Measurements from ENCODE around the gene EHMT1. TPM values are rescaled to one million over a fixed set of nuclear protein-coding genes. Genes with fewer than 3 reads are reported as not detected.

EHMT1 gene
- total and polyA plus RNA-seq, 8 donors, result 29.9 to 51.1 (median 32.6) TPM

- H3K36me3 ChIP-seq, result peaks cover 0 to 2% (median 0%) of the 10 kb centered on the region in 3 donors
- H3K27me3 ChIP-seq, result no peaks in the 10 kb centered on the region
- no peak overlapping the region for H3K4me3 ChIP-seq
- ATAC-seq (no peak), DNase-seq (no peak), FAIRE-seq (no peak)
- H3K4me1 ChIP-seq, result no peaks in the 10 kb centered on the region
- H3K27ac ChIP-seq, result no peak overlapping the region
- TF ChIP-seq CTCF (IDR thresholded peaks at IDR 0.05), result no peak
- no peaks in the 10 kb centered on the region for H3K9me3 ChIP-seq
- 86 to 88% methylated on average over 13 of the region's 13 CpGs for WGBS, 2 donors
- intact Hi-C loops (cut with DNase I), result no loop called here
These were observed 27.5 kb downstream of the EHMT1 start for GRCh38 chr9:137646341-137646740.

DNA sequence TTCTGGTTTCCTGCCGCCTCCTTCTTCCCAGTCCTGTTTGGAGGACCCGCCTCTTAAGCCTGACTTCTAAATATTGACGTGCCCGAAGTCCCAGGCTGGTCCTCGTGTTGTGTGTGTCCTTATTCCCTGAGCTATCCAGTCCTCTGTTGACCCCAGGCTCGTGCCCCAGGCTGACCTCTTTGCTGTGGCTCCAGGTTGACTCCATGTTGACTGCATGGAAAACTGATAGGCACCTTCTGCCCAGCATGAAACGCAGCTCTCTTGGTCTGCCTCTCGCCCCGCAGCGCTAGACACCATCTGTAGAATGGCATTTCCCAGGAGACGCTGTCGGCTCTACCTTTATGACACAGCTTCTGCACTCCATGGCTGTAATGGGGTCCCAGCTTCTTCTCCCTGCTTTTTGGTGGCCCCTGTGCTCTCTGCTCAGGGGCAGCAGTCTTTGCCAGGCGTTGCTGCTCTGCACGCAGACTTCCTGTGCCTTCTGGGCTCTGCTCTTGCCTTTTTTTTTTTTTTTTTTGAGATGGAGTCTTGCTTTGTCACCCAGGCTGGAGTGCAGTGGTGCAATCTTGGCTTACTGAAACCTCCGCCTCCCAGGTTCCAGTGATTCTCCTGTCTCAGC, 28.4 kb downstream of the EHMT1 start:
- intact Hi-C loops (cut with DNase I), result no loop called here
- no peaks in the 10 kb centered on the region for H3K27me3 ChIP-seq
- FAIRE-seq (no peak), ATAC-seq (no peak), DNase-seq (no peak)
- no peaks in the 10 kb centered on the region for H3K9me3 ChIP-seq
- H3K27ac ChIP-seq, result no peak overlapping the region
- 80 to 82% methylated on average over 15 of the region's 15 CpGs for WGBS, 2 donors
- no peaks in the 10 kb centered on the region for H3K4me1 ChIP-seq
- no peaks in the 10 kb centered on the region for H3K36me3 ChIP-seq
- H3K4me3 ChIP-seq, result no peak overlapping the region
- TF ChIP-seq CTCF (IDR thresholded peaks at IDR 0.05), result no peak

DNA sequence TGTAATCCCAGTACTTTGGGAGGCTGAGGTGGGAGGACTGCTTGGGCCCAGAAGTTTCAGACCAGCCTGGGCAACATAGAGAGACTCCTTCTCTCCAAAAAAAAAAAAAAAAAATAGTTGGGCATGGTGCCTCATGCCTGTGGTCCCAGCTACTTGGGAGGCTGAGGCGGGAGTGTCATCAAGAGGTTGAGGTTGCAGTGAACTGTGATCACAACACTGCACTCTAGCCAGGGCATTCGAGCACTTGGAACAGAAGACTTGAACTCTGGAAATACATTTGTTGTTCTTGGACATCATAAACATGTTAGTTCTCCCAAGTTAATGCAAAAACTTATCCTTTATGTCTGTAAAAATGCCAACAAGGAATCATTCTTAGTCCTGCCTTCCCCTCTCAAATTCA, 29.6 kb downstream of the EHMT1 start:
- Histone ChIP-seq H3K27me3 (no peaks in the 10 kb centered on the region), H3K4me1 (no peaks in the 10 kb centered on the region), H3K9me3 (no peaks in the 10 kb centered on the region), H3K36me3 (no peaks in the 10 kb centered on the region), H3K27ac (no peak overlapping the region), H3K4me3 (no peak overlapping the region)
- intact Hi-C loops (cut with DNase I), result no loop called here
- WGBS, 2 donors, result 88 to 91% methylated on average over 2 of the region's 2 CpGs
- FAIRE-seq (no peak), ATAC-seq (no peak), DNase-seq (peak in 1 of 6 donors; percentile 3)
- no peak for TF ChIP-seq CTCF (IDR thresholded peaks at IDR 0.05)

DNA sequence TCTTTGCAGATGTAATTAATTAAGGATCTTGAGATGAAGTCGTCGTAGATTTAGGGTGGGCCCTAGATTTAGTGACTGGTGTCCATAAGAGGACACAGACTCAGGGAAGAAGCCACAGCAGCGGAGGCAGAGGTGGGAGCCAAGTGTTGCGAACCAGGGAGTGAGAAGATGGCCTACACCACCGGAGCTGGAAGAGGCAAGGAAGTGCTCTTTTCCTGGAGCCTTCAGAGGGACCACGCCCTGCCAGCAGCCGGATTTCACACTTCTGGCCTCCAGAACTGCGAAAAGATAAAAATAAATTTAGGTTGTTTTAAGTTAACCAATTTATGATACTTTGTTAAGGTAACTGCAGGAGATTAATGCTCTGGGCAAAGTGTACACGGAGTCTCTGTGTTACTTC, 30.7 kb downstream of the EHMT1 start:
- no peak for TF ChIP-seq CTCF (IDR thresholded peaks at IDR 0.05)
- Histone ChIP-seq H3K36me3 (no peaks in the 10 kb centered on the region), H3K4me3 (no peak overlapping the region), H3K27ac (no peak overlapping the region), H3K27me3 (no peaks in the 10 kb centered on the region), H3K9me3 (no peaks in the 10 kb centered on the region), H3K4me1 (no peaks in the 10 kb centered on the region)
- DNase-seq (peak in 1 of 6 donors; percentile 17), ATAC-seq (no peak), FAIRE-seq (no peak)
- intact Hi-C loops (cut with DNase I), result no loop called here
- 89 to 90% methylated on average over 9 of the region's 9 CpGs for whole genome bisulfite sequencing, 2 donors

GRCh38 chr9:137650259-137650658, 31.5 kb downstream of the EHMT1 start:
- Histone ChIP-seq H3K36me3 (no peaks in the 10 kb centered on the region), H3K27ac (no peak overlapping the region), H3K27me3 (no peaks in the 10 kb centered on the region), H3K4me1 (no peaks in the 10 kb centered on the region), H3K9me3 (no peaks in the 10 kb centered on the region), H3K4me3 (no peak overlapping the region)
- 96 to 97% methylated on average over 2 of the region's 2 CpGs for WGBS, 2 donors
- FAIRE-seq (no peak), DNase-seq (no peak), ATAC-seq (no peak)
- TF ChIP-seq CTCF (IDR thresholded peaks at IDR 0.05), result no peak
- intact Hi-C loops (cut with DNase I), result no loop called here
